Measurements from ENCODE around the gene DUSP22.
"Not testable (repeated sequence)": the region's sequence is repeated elsewhere in the genome, so short reads cannot be mapped to it uniquely, and the experiment has no call there.

Gene DUSP22

GRCh38 chr6:279341-280029 is 12.8 kb upstream of the DUSP22 start:
- H3K4me3 ChIP-seq (ENCODE audit: low read depth, low read length), result no peak overlapping the region

- no peak overlapping the region for H3K4me3 ChIP-seq (ENCODE audit: low read depth, low read length)
Measured at GRCh38 chr6:280775-281468, 11.4 kb upstream of the DUSP22 start.

GRCh38 chr6:281469-282103 is 10.7 kb upstream of the DUSP22 start:
- H3K4me3 ChIP-seq (ENCODE audit: low read depth, low read length), result no peak overlapping the region

- H3K4me3 ChIP-seq (ENCODE audit: low read depth, low read length), result no peak overlapping the region
Measured at GRCh38 chr6:282177-282866, 10.0 kb upstream of the DUSP22 start.

- no peak overlapping the region for H3K4me3 ChIP-seq (ENCODE audit: low read depth, low read length)
Measured at GRCh38 chr6:282867-283416, 9.3 kb upstream of the DUSP22 start.

GRCh38 chr6:284486-284885 is 7.8 kb upstream of the DUSP22 start:
- no peak overlapping the region for H3K4me3 ChIP-seq (ENCODE audit: low read depth, low read length)

GRCh38 chr6:285030-285771 is 7.1 kb upstream of the DUSP22 start:
- H3K4me3 ChIP-seq (ENCODE audit: low read depth, low read length), result no peak overlapping the region

- not testable (repeated sequence) for H3K4me3 ChIP-seq (ENCODE audit: low read depth, low read length)
Measured at GRCh38 chr6:285902-286301, 6.4 kb upstream of the DUSP22 start.

- no peak overlapping the region for H3K4me3 ChIP-seq (ENCODE audit: low read depth, low read length)
Measured at GRCh38 chr6:286681-287488, 5.4 kb upstream of the DUSP22 start.

GRCh38 chr6:287489-287860 is 4.8 kb upstream of the DUSP22 start:
- H3K4me3 ChIP-seq (ENCODE audit: low read depth, low read length), result no peak overlapping the region

GRCh38 chr6:288866-289265 is 3.4 kb upstream of the DUSP22 start:
- H3K4me3 ChIP-seq (ENCODE audit: low read depth, low read length), result no peak overlapping the region

GRCh38 chr6:290111-290922 is 2.0 kb upstream of the DUSP22 start:
- no peak overlapping the region for H3K4me3 ChIP-seq (ENCODE audit: low read depth, low read length)

- peak overlapping the region; percentile 53 for H3K4me3 ChIP-seq (ENCODE audit: low read depth, low read length)
Measured at GRCh38 chr6:291204-291696, 1.0 kb upstream of the DUSP22 start.

- H3K4me3 ChIP-seq (ENCODE audit: low read depth, low read length), result peak overlapping the region; percentile 53
Measured at GRCh38 chr6:292506-293192, 362 bp downstream of the DUSP22 start.

- peak overlapping the region; percentile 53 for H3K4me3 ChIP-seq (ENCODE audit: low read depth, low read length)
Measured at GRCh38 chr6:293193-294174, 1.2 kb downstream of the DUSP22 start.

- H3K4me3 ChIP-seq (ENCODE audit: low read depth, low read length), result no peak overlapping the region
Measured at GRCh38 chr6:294656-295565, 2.6 kb downstream of the DUSP22 start.

All from iPS-11a (cell line).